Measurements from ENCODE around the gene PPA2. TPM values are rescaled to one million over a fixed set of nuclear protein-coding genes. Genes with fewer than 3 reads are reported as not detected.

PPA2 gene
- total RNA-seq, 1 experiment from 2014 or later: 54.6 TPM

- no peak for TF ChIP-seq CTCF (IDR thresholded peaks at IDR 0.05)
- TF ChIP-seq TCF7L2 (IDR thresholded peaks at IDR 0.05; ENCODE audit: low read depth, low read length): no peak
- TF ChIP-seq REST (IDR thresholded peaks at IDR 0.05; ENCODE audit: insufficient read depth in 1 of 2, low read depth in 2 of 2, low read length in 1 of 2): no peak
- TF ChIP-seq POLR2AphosphoS5 (IDR thresholded peaks at IDR 0.05; ENCODE audit: low read depth, low read length): no peak
- POLR2A ChIA-PET: no interaction called here
- no TSS peak for BruUV-seq (replicated peaks)
Measured at GRCh38 chr4:105374071-105374470, 99.8 kb downstream of the PPA2 start.

GRCh38 chr4:105373324-105373723, 100.5 kb downstream of the PPA2 start:
- no peak for DNase-seq (ENCODE audit: low read depth, low spot score)
- no peak overlapping the region for H3K4me3 ChIP-seq (ENCODE audit: low read depth in 2 of 2, low read length in 2 of 2)
- H3K27ac ChIP-seq (ENCODE audit: low read length): no peak overlapping the region
- no peaks in the 10 kb centered on the region for H3K4me1 ChIP-seq (ENCODE audit: control insufficient read depth, insufficient read depth, low read length)
- no peak for TF ChIP-seq POLR2AphosphoS5 (IDR thresholded peaks at IDR 0.05; ENCODE audit: low read depth, low read length)
- no peak for TF ChIP-seq REST (IDR thresholded peaks at IDR 0.05; ENCODE audit: insufficient read depth in 1 of 2, low read depth in 2 of 2, low read length in 1 of 2)
- TF ChIP-seq CTCF (IDR thresholded peaks at IDR 0.05): no peak
- TF ChIP-seq TCF7L2 (IDR thresholded peaks at IDR 0.05; ENCODE audit: low read depth, low read length): no peak
- no peak for TF ChIP-seq SIN3A (IDR thresholded peaks at IDR 0.05; ENCODE audit: borderline replicate concordance, insufficient read depth, low read depth, low read length)
- peaks cover 2% of the 10 kb centered on the region; the same call in 1 of the 2 replicates for H3K36me3 ChIP-seq (ENCODE audit: control insufficient read depth, insufficient read depth, low read length)
- CTCF ChIA-PET: no interaction called here
- no peak for ATAC-seq
- intact Hi-C loops (cut with micrococcal nuclease; ENCODE audit: unreplicated experiment): no loop called here
- no peaks in the 10 kb centered on the region for H3K9me3 ChIP-seq (ENCODE audit: control insufficient read depth, insufficient read depth, low read depth, low read length)
- in situ Hi-C loops (cut with HindIII; ENCODE audit: low pct_unique_long_range_greater_than_20kb, low sequenced_read_pairs): no loop called here
- POLR2A ChIA-PET: no interaction called here
- H3K27me3 ChIP-seq (ENCODE audit: control insufficient read depth, insufficient read depth, low read length): no peaks in the 10 kb centered on the region
- no TSS peak for BruUV-seq (replicated peaks)

More at GRCh38 chr4:105374071-105374470, 99.8 kb downstream of the PPA2 start:
- no peak for ATAC-seq
- Histone ChIP-seq H3K4me3 (ENCODE audit: low read depth in 2 of 2, low read length in 2 of 2) (no peak overlapping the region), H3K27me3 (ENCODE audit: control insufficient read depth, insufficient read depth, low read length) (no peaks in the 10 kb centered on the region), H3K9me3 (ENCODE audit: control insufficient read depth, insufficient read depth, low read depth, low read length) (no peaks in the 10 kb centered on the region), H3K4me1 (ENCODE audit: control insufficient read depth, insufficient read depth, low read length) (no peaks in the 10 kb centered on the region), H3K36me3 (ENCODE audit: control insufficient read depth, insufficient read depth, low read length) (peaks cover 2% of the 10 kb centered on the region; the same call in 1 of the 2 replicates), H3K27ac (ENCODE audit: low read length) (no peak overlapping the region)
- DNase-seq (ENCODE audit: low read depth, low spot score): no peak
- intact Hi-C loops (cut with micrococcal nuclease; ENCODE audit: unreplicated experiment) (no loop called here), in situ Hi-C loops (cut with HindIII; ENCODE audit: low pct_unique_long_range_greater_than_20kb, low sequenced_read_pairs) (no loop called here)
- CTCF ChIA-PET: no interaction called here
